Liver (tissue), 3 donors: ENCODE data around the gene THAP4.

ENCODE experiments used
- CTCF ChIP-seq: fragments of 150-350 bp; IDR thresholded peaks from 2 replicates; pipeline ENCODE4 v1.5.1; 2017; ENCODE audit warnings: improper control_type of control experiment, low read depth, low read length; ENCODE audit not compliant: missing input control
- EGR1 ChIP-seq, 2 donors: IDR thresholded peaks; 2 replicates each; pipeline ENCODE4 v1.6.1; 2016 to 2018; ENCODE audit warnings: antibody characterized with exemption in 2 of 2, low read depth in 2 of 2
- RAD21 ChIP-seq, 2 donors: IDR thresholded peaks; 2 replicates each; pipeline ENCODE4 v1.6.1; 2016; ENCODE audit warnings: antibody characterized with exemption in 2 of 2, mild to moderate bottlenecking in 2 of 2
- TAF1 ChIP-seq: conservative IDR thresholded peaks from 2 replicates; pipeline ENCODE4 v1.6.1; 2016; ENCODE audit warnings: antibody characterized with exemption, mild to moderate bottlenecking
- donor health status: healthy.
- donor health status: healthy.

GRCh38 chr2:241571821-241572620, 64.9 kb downstream of the THAP4 start:
- TF ChIP-seq TAF1 = no peak
- no peak for TF ChIP-seq CTCF
- TF ChIP-seq RAD21 (IDR thresholded peaks at IDR 0.05) = no peak
- no peak for TF ChIP-seq EGR1 (IDR thresholded peaks at IDR 0.05; ENCODE audit: low read depth in 2 of 2)
